ENCODE results near the gene FAR2.

DNA sequence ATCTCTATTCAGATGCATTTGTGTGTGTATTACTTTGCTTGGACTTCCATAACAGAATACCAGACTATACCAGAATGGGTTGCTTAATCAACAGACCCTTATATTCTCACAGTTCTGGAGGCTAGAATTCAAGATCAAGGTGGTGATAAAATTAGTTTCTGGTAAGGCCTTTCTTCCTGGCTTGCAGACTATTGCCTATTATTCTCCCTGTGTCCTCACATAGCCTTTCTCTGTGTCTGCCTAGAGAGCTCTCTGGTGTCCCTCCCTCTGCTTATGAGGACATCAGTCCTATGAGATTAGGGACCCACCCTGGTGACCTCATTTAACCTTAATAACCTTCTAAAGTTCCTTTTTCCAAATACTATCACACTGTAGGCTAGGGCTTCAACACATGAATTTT is 106.0 kb downstream of the FAR2 start:
- TF ChIP-seq ZNF384 (IDR thresholded peaks at IDR 0.05), result no peak
- no peak for TF ChIP-seq L3MBTL2 (conservative IDR thresholded peaks at IDR 0.05)
- TF ChIP-seq NFRKB (IDR thresholded peaks at IDR 0.05), result no peak
- TF ChIP-seq ARNT (IDR thresholded peaks at IDR 0.05), result no peak
- no peak for TF ChIP-seq SP1 (IDR thresholded peaks at IDR 0.05)
- TF ChIP-seq FOXM1 (IDR thresholded peaks at IDR 0.05; ENCODE audit: borderline replicate concordance), result no peak
- TF ChIP-seq FOXA1 (IDR thresholded peaks at IDR 0.05), result no peak
- TF ChIP-seq CTBP1 (IDR thresholded peaks at IDR 0.05; ENCODE audit: borderline replicate concordance), result no peak
- no peak for TF ChIP-seq BHLHE40 (IDR thresholded peaks at IDR 0.05; ENCODE audit: borderline replicate concordance)
- TF ChIP-seq ELF4 (IDR thresholded peaks at IDR 0.05), result no peak

Measured in HEK293T (cell line).